Germinal center (tissue), 1 donor: ENCODE results near the gene TMED1.
"Not testable (repeated sequence)": the region's sequence is repeated elsewhere in the genome, so short reads cannot be mapped to it uniquely, and the experiment has no call there.

Source experiments
- DNase-seq: peaks from one replicate; pipeline ENCODE4 v3.0.0; 2012; ENCODE audit warnings: mixed read lengths, low spot score

TMED1 gene, protein sequence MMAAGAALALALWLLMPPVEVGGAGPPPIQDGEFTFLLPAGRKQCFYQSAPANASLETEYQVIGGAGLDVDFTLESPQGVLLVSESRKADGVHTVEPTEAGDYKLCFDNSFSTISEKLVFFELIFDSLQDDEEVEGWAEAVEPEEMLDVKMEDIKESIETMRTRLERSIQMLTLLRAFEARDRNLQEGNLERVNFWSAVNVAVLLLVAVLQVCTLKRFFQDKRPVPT

DNA sequence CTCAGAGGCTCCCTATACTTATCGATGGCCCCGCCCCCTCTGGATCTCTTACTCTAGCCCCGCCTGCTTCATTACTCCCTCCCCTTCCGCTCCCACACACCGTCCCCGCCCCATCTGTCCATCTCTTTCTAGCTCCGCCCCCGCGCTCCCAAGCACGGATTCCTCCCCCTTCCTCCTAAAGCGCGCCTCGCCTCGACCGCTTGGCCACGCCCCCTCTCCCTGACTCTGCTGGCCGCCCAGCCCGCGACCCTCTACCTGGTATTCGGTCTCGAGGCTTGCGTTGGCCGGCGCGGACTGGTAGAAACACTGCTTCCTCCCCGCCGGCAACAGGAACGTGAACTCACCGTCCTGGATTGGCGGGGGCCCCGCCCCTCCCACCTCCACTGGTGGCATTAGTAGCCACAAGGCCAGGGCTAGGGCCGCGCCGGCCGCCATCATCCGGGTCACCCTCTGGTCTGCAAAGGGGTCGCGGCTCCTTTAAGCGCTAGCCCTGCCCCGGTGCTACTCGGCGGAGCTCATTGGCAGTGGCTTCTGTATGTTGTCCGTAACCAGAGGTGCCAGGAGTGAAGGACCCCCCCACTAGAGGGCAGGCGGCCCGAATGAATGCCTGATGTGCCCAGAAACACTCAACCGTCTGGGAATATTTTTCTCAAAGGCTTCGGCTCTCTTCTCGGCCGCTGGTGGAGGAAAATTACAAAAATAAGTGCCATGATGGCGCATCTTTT lies at the start of gene TMED1:
TMED1 (minus strand) TSS at position 459 of the 725 bp plus-strand sequence; CDS start at position 438, 21 bp downstream.
- peak; percentile 97 for DNase-seq

DNA sequence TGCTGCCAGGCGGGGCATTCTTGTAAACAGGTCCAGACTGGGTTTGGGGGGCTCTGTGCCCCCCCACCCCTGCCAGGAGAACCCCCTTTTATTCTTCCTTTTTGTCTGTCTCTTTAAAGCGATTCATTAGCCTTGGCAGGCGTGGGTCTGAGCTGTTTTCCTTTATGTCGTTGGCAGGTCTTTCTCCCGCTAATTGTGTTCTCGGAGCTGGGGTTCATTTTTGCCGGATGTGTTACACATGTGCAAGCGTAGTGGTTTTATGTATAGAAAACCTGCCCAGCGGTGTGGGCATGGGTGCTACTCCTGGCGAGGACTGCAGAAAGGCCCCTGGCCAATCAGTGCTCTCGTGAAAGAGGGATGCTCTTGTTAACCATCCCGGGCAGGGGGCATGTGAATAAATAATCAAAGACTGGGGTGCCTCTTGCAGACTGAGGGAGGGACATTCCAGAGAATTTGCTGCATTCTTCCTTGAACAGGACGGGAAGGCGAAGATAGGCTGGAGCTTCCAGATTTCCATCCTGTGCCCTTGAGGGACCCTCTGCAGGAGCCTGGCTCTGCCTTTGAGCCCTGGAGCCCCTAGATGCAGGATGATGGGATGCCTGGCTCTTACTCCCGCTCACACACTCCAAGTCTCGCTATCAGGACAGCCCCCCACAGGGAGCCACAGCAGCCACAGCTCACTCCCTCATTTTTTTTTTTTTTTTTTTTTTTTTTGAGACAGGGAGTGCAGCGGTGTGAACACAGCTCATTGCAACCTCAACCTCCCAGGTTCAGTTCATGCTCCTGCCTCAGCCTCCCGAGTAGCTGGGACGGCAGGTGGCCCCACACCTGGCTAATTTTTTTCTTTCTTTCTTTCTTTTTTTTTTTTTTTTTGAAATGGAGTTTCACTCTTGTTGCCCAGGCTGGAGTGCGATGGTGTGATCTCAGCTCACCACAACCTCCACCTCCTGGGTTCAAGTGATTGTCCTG lies 49.5 kb upstream of the TMED1 start:
- no peak for DNase-seq

DNA sequence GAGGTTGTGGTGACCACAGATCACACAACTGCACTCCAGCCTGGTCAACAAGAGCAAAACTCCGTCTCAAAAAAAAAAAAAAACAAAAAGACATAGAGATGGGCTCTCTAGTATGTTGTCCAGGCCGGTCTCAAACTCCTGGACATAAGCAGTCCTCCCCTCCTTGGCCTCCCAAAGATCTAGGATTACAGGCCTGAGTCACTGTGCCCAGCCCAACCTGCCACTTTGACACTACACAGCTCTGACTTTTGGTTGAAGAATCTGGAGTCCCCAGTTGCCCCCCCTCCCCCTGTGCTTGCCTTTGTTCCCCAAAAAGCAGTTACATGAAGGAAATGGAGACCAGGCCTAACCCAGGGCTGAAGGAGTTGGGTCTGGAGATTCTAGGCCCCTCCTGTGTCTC lies 48.3 kb upstream of the TMED1 start:
- no peak for DNase-seq

DNA sequence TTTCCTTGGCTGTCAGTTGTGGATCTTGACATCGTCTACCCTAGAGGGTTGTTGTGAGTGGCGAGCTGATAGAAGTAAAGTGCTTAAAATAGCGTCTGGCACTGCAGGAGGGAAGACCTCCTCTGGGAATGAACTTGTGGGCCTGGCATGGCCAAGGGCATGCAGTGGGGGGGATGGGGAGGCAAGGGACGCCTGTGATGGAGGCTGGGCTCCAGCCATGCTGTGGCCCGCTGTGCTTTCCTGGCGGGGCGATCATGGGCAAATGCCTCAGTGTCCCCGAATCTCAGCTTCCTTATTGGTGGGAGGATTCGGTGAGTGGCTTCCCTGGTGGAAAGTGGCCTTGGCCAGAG lies 46.1 kb upstream of the TMED1 start:
- DNase-seq, result no peak

DNA sequence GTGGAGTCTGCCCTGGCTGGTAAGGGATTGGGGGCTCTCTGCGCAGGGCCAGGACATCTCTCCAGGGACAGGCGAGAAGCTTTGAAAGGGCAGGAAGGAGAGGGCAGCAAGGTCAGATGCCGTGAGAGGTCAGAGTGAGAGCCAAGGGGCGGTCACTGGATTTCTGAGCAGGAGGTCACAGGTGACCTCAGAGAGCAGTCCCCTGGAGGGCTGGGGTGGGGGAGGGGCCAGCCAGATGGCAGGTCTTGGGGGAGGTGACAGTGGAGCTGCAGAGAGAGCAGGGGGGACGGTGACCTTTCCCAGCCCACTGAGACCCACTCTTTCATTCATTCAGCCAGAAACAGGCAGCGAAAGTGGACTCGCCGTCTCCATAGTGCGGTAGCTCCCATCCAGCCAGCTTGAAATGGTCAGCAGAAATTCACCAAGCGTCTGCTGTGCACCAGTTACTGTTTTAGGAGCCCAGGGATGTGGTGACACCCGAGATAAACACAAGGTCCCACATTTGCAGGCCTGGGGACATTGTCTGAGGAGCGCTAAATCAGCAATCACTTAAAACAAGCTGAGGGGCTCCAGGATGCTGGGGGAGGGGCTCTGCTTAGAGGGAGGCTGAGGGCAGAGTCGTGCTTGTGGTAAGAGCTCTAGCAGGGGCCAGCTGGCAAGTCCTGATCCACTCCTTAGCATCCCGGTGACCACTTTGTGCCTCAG lies 45.5 kb upstream of the TMED1 start:
- no peak for DNase-seq

DNA sequence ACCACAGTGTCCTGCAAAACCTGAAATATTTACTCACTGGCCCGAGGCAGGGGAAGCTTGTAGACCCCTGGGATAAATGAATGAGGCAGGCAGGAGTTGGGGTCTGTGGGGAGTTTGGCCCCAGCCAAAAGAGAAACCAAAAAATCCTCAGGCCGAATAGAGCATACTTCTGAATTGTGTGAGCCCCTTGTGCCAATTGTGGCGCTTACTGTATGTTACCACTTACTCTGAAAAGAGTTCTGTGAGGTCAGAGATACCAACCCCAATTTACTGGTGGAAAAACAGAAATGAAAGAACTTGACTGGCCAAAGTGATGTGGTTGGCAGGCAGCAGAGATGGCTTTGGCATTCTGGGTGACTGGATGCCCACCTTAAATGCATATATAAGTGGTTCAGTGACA lies 42.2 kb upstream of the TMED1 start:
- peak; percentile 35 for DNase-seq

DNA sequence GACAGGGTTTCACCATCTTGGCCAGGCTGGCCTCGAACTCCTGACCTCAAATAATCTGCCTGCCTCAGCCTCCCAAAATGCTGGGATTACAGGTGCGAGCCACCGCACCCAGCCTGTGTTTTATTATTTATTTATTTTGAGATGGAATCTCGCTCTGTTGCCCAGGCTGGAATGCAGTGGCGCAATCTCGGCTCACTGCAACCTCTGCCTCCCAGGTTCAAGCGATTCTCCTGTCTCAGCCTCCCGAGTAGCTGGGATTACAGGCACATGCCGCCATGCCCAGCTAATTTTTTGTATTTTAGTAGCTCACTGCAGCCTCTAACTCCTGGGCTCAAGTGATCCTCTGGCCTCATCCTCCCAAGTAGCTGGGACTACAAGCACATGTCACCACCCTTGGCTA lies 41.6 kb upstream of the TMED1 start:
- not testable (repeated sequence) for DNase-seq

DNA sequence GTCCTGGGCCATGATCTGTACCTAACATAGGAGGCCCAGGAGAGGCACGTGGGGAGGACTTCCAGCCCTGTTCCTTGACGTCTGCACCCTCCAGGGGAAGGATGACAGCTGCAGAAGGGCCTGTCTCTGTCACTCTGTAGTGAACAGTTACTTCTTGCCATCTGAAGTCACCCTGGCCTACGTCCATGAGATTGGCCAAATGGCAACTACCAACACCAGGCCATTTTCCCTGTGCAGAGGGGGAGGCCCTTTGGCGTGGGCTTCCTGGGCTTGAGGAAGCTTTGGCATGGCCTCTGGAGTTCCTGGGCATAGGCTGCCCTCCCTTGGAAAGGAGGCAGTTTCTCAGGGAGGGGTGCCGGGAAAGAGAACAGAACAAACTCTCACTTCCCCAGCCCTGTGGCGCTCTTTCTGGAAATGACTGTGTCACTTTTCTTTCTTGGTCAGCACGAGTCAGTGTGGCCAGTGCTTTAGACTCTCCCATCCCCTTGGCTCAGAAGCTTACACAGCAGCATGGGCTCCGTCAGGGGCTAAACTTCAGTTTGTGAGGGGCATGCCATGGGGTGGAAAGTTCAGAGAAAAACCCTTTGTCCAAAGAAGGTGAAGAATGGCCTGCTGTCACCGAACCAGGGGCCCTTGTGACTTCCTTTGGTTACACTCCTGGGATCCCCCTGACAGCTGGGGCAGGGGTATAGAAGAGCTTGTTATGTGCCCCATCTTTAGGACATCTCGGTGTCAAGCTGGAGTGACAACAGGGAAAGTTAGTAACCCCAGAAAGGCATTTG lies 40.6 kb upstream of the TMED1 start:
- DNase-seq, result no peak

DNA sequence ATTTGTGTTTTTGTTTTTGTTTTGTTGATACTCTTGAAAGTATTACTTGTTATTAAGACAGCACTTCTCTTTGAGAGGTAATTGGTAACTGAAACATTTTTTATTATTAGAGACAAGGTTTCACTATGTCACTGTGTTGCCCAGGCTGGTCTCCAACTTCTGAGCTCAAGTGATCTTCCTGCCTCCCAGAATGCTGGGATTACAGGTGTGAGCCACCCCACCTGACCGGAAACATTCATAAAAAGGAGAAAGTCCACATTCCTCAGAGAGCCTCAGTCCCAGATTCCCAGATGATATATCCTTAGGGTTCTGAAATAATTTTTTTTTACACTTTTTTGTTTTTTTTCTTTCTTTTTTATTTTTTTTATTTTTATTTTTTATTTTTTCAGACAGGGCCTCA lies 38.0 kb upstream of the TMED1 start:
- DNase-seq, result no peak

DNA sequence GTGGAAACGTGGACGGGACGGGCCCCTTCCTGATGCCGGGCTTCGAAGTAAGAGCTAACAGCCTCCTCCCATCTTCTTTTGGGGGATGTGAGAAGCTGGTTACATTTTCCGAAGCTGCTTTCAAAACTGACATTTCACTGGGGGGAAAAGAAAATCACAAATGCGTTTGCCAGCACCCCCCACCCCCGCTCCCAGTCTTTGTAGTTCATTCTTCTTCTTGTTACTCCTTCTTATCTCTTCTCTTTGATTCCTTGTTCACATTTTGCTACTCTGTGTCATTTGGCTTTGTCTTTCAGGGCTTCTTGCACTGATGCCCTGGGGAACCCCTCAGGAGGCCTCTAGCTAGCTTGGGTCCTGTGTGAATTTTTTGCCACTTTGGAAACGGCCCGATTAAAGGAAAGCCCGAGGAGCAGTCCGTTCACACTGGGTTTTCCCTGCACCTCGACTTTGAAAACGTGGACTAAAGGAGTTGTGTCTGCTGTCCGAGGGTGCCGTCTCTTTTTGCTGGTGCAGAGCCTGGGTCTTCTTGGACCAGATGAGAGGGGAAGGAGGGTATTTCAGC lies 36.6 kb upstream of the TMED1 start:
- DNase-seq, result no peak

DNA sequence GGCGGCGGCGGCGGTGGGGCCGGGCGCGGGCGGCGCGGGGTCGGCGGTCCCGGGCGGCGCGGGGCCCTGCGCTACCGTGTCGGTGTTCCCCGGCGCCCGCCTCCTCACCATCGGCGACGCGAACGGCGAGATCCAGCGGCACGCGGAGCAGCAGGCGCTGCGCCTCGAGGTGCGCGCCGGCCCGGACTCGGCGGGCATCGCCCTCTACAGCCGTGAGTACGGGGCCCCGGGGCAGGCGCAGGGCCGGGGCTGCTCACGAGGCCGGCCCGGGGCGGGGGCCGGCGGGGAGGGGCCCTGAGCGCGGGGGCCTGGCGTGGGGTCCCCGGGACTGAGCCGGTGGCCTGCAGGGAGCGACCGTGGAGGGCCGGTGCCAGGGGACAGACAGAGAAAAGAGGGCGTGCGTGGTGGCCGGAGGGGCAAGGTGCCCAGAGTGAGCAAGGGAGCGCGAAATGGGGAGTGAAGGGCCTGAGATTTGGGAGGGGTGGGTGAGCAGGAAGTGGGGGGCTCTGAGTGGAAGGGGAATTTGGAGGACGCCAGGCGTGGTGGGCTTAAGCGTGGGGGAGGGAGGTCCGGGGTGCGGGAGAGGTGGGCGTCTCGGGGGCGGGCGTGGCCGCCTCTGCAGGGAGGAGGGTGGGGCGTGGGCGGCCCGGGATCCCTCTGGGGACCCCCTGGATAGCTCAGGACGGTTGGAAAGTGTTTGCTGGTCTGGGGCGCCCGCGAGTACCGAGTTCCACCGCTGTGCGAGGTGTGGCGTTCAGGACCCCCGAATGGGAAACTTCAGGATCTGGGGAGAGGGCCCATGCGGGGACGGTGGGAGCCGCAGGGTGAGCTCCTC lies 35.9 kb upstream of the TMED1 start:
- DNase-seq, result peak; percentile 48

DNA sequence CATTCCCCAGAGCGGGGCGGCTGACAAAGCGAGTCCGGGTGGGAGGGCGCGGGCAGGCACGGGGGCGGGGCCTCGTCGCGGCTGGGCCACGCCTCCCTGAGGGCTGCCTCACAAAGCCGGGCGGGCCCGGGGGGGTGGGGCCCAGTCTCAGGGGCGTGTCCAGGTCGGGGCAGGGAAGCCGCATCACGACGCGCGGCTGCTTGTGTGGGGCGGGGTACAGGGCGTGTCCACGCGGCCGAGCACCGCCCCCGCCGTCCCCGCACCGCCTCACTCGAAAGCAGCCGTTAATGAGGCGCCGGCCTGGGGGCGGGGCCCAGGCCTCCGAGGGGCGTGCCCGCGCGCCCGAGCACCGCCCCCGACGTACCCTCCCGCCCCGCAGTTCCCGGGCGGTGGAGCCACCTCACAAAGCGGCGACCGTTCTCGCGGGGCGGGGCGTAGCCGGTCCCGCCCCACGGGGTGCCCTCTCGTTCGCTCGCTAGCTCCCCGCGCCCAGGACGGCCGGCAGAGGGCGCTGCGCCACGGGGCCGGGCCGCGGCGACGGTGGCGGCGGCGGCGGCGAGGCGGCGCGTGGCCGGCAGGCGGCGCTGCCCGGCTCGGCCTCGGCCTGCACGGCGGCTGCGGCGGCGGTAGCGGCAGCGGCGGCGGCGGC lies 35.1 kb upstream of the TMED1 start, which contains the start of gene CARM1:
CARM1 (plus strand) TSS at position 599 of the 649 bp plus-strand sequence. CDS start 150 bp downstream, outside the sequence.
- DNase-seq, result peak; percentile 100

DNA sequence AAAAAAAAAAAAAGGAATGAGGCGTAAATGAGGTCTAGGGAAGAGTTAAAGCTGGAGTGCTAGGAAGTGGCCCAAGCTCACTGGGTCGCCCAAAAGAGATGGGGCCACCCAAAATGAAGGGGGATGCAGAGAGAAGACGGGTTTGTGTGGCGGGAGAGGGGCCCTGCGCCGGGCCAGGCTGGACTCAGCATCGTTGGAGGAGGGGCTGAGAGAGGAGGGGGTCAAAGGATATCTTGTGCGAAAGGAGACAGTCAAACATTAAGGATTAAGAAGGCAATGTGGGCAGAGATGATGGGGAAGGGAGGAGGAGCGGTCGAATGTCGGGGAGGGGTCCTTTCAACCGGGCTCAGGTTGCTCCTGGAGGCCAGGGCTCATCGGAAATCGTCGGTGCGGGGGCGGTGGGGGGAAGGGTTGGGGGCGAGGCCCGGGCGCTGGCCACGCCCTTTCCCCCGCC lies 34.5 kb upstream of the TMED1 start:
- no peak for DNase-seq

DNA sequence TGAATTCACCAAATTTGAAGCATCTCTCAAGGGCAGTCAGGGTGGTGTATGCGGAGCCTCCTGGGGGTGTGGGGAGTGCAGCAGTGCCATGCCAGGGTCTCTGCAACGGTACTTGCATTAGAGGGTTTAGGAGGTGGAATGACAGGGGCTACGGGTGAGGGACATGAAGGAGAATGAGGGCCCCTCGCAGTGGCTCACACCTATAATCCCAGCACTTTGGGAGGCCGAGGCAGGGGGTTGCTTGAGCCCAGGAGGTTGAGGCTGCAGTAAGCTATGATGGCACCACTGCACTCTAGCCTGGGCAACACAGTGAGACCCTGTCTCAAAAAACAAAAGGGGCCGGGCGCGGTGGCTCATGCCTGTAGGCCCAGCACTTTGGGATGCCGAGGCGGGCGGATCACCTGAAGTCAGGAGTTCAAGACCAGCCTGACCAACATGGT lies 33.9 kb upstream of the TMED1 start:
- not testable (repeated sequence) for DNase-seq

DNA sequence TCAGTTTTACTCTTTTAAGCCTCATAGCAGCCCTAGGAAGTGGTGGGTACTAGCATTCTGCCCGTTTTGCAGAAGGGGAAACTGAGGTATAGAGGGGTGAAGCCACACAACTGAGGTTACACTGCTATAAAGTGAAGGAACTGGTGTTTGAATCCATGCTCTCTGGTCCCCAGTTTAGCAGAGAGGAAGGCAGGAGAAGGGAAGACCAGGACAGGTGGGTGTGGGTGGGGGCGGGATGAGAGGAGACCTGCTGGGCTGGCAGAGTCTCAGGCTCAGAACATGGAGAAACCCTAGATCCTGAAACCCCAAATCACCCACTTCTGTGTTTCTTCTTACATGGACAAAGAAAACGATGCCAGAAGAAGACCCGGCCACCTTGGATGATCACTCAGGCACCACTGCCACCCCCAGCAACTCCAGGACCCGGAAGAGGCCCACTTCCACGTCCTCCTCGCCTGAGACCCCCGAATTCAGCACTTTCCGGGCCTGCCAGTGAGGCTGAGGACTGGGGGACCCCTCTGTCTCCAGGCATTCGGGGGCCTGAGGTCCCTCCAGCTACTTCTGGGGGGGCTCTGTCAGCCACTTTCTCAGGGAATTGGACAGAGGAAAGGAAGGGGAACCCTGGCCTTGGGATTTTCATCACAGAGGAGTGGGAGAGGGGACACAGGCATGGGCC lies 33.0 kb upstream of the TMED1 start:
- DNase-seq, result no peak

DNA sequence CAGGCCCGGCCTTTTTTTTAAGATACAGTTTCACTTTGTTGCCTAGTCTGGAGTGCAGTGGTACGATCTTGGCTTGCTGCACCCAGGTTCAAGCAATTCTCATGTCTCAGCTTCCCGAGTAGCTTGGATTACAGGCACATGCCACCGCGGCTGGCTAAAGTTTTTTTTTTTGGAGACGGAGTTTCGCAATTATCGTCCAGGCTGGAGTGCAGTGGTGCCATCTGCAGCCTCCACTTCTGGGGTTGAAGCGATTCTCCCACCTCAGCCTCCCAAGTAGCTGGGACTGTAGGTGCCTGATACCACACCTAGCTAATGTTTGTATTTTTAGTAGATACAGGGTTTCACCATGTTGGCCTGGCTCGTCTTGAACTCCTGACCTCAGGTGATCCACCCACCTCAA lies 30.5 kb upstream of the TMED1 start:
- no peak for DNase-seq

DNA sequence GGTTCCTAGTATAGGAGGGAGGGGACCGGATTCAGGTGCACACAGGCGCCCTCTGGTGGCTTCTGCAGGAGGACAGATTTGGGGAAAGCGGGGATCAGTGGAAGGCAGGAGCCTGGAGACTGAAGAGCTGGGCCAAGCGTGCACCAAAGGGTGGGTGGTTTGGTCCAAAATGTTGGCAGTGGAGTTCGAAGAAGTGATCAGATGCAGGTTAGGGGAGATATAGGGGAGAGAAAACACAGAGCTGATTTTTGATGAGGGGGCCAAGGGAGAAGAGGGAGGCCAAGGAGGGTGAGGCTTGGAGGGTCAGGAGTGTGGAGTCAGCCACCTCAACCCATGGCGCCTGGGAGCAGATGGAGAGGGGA lies 28.5 kb upstream of the TMED1 start:
- peak; percentile 90 for DNase-seq

DNA sequence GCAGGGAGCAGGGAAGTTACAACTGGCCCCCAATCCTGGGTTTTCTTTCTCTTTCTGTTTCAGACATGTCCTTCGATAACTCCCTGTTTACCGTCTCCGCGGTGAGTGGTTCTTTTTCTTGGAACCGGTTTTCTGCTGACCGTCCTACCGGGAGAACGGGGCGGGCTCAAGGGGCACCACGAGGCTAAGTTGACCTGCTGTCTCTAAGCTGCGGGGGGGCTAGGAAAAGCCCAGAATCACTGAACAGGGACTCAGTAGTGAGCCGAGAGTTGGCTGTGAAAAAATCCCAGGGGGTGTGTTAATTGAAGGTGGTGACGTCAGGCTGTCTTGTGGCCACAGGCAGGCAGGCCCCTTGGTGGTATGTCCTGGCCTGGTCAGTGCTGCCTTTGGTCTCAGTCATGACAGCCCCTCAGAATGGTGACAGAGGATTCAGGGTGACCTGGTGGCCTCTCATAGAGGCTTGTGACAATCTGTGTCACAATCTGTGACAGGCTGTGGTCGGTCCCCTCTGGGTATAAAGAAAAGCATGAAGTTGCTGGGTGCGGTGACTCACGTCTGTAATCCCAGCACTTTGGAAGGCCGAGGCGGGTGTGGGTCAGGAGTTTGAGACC lies 27.2 kb upstream of the TMED1 start:
- no peak for DNase-seq
